Uterus (tissue), 2 donors: ENCODE results near the gene MADCAM1.

Experiments
- POLR2A ChIP-seq, 2 donors: fragments of 450-650 bp; IDR thresholded peaks; one replicate each; pipeline ENCODE4 v1.6.1; 2016; ENCODE audit warnings: antibody characterized with exemption in 2 of 2, mild to moderate bottlenecking in 1 of 2, moderate library complexity in 1 of 2
- TF ChIP-seq, protein P1 (sequence below), 4 experiments: fragments of 200-600 bp in 2 of 4; fragments of 450-650 bp in 2 of 4; sonication (generic) in 2 of 4; IDR thresholded peaks; one replicate each; pipeline ENCODE4 v1.5.1; 2016 to 2019; ENCODE audit warnings: antibody characterized with exemption in 4 of 4, mild to moderate bottlenecking in 2 of 4, moderate library complexity in 1 of 4

DNA sequence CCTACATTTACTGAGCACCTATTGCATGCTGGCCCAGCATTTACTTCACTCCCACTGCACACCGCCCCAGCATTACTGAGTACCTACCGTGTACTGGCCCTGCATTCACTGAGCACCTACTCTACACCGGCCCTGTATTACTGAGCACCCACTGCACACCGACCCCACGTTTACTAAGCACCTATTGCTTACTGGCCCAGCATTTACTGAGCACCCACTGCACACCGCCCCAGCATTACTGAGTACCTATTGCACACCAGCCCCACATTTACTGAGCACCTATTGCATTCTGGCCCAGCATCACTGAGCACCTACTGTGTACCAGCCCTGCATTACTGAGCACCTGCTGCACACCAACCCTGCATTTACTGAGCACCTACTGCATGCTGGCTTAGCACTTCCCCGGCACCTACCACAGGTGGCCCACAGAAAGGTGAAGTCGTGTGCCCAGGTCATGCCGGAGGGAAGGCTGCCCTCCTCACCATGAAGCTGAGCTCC, 17.9 kb downstream of the MADCAM1 start:
- TF ChIP-seq POLR2A (IDR thresholded peaks at IDR 0.05) = no peak
- TF ChIP-seq, protein P1, sequence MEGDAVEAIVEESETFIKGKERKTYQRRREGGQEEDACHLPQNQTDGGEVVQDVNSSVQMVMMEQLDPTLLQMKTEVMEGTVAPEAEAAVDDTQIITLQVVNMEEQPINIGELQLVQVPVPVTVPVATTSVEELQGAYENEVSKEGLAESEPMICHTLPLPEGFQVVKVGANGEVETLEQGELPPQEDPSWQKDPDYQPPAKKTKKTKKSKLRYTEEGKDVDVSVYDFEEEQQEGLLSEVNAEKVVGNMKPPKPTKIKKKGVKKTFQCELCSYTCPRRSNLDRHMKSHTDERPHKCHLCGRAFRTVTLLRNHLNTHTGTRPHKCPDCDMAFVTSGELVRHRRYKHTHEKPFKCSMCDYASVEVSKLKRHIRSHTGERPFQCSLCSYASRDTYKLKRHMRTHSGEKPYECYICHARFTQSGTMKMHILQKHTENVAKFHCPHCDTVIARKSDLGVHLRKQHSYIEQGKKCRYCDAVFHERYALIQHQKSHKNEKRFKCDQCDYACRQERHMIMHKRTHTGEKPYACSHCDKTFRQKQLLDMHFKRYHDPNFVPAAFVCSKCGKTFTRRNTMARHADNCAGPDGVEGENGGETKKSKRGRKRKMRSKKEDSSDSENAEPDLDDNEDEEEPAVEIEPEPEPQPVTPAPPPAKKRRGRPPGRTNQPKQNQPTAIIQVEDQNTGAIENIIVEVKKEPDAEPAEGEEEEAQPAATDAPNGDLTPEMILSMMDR (IDR thresholded peaks at IDR 0.05) = no peak
